Neuron (in vitro differentiated cells): ENCODE measurements around the gene PEMT.

ENCODE experiments used
- H2AFZ ChIP-seq: one replicate; pipeline ENCODE4 v1.6.1; 2013; ENCODE audit warnings: low read depth, mild to moderate bottlenecking, inconsistent platforms, low read length, moderate library complexity
- H3K27me3 ChIP-seq: one replicate; pipeline ENCODE4 v1.6.1; 2013; ENCODE audit warnings: low read length; ENCODE audit not compliant: insufficient read depth
- H3K36me3 ChIP-seq: one replicate; pipeline ENCODE4 v1.6.1; 2013; ENCODE audit warnings: low read length; ENCODE audit not compliant: insufficient read depth
- H3K4me1 ChIP-seq: one replicate; pipeline ENCODE4 v1.6.1; 2013; ENCODE audit warnings: low read length; ENCODE audit not compliant: insufficient read depth
- H3K4me3 ChIP-seq: 2 replicates; pipeline ENCODE4 v1.5.1; 2013; ENCODE audit warnings: mild to moderate bottlenecking, low read length, moderate library complexity
- H3K9me3 ChIP-seq: one replicate; pipeline ENCODE4 v1.6.1; 2013; ENCODE audit warnings: low read length

The PEMT gene

GRCh38 chr17:17561408-17562145, 29.9 kb downstream of the PEMT start:
- H3K27me3 ChIP-seq: no peaks in the 10 kb centered on the region
- no peaks in the 10 kb centered on the region for H3K9me3 ChIP-seq
- no peak overlapping the region for H2AFZ ChIP-seq
- H3K4me3 ChIP-seq: no peak overlapping the region
- no peaks in the 10 kb centered on the region for H3K36me3 ChIP-seq
- no peaks in the 10 kb centered on the region for H3K4me1 ChIP-seq

DNA sequence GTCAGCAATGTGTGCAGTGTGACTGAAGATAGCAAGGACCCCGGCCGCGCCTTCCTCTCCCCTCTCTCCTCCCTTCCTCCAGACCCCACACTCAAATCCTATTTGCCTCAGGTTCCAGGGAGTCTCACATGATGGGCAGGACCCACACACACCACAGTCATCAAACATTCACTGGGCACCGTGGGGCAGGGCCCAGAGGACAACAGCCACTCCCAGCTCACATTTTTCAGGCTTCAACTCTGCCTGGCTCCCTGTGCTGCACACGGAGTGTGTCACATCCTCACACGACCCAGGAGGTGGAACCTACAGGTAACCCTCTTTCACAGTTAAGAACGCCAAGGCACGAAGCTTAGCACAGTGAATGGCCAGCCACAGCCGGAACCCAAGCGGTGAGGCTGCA, 30.5 kb downstream of the PEMT start:
- H3K27me3 ChIP-seq: no peaks in the 10 kb centered on the region
- no peaks in the 10 kb centered on the region for H3K4me1 ChIP-seq
- H2AFZ ChIP-seq: no peak overlapping the region
- H3K9me3 ChIP-seq: no peaks in the 10 kb centered on the region
- H3K4me3 ChIP-seq: no peak overlapping the region
- H3K36me3 ChIP-seq: no peaks in the 10 kb centered on the region

DNA sequence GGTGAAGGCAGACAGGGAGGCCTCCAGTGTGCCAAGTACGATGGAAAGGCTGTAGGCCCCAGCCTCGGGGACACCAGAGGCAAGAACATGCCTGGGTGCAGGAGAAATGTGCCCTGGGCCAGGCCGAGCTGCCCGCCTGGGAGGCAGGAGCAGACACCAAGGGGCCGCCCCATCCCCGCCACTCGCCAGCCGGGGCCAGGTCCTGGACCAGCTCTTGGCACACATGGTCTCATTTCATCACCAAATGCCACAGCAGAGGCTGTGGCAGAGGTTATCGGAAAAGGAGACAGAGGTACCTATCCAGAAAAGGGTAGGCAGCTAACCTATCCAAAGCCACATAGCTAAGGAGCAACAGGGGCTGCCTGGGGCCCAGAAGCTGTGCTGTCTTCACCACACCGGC, 31.3 kb downstream of the PEMT start:
- no peak overlapping the region for H3K4me3 ChIP-seq

GRCh38 chr17:17559164-17559563, 32.3 kb downstream of the PEMT start:
- Histone ChIP-seq H3K27me3 (no peaks in the 10 kb centered on the region), H3K4me3 (no peak overlapping the region), H3K4me1 (no peaks in the 10 kb centered on the region)

More for the DNA sequence above, 31.3 kb downstream of the PEMT start:
- no peaks in the 10 kb centered on the region for H3K4me1 ChIP-seq
- H3K27me3 ChIP-seq: no peaks in the 10 kb centered on the region
- no peaks in the 10 kb centered on the region for H3K9me3 ChIP-seq
- H2AFZ ChIP-seq: no peak overlapping the region
- H3K36me3 ChIP-seq: no peaks in the 10 kb centered on the region

DNA sequence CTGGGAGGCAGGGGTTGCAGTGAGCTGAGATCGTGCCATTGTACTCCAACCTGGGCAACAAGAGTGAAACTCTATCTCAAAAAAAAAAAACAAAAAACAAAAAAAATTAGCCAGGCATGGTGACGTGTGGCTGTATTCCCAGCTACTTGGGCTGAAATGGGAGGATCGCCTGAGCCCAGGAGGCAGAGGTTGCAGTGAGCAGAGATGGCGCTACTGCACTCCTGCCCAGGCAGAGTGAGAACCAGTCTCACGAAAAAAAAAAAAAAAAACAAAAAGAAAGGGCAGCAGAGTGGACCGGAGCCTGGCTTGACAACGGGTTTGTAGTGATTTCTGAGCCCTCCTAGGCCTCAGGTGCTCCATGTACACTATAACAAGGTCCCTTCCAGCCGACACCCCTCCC, 33.1 kb downstream of the PEMT start:
- Histone ChIP-seq H2AFZ (no peak overlapping the region), H3K36me3 (no peaks in the 10 kb centered on the region), H3K4me3 (no peak overlapping the region), H3K4me1 (no peaks in the 10 kb centered on the region), H3K9me3 (no peaks in the 10 kb centered on the region), H3K27me3 (no peaks in the 10 kb centered on the region)

More at GRCh38 chr17:17559164-17559563, 32.3 kb downstream of the PEMT start:
- no peaks in the 10 kb centered on the region for H3K36me3 ChIP-seq
- H2AFZ ChIP-seq: no peak overlapping the region
- H3K9me3 ChIP-seq: no peaks in the 10 kb centered on the region

DNA sequence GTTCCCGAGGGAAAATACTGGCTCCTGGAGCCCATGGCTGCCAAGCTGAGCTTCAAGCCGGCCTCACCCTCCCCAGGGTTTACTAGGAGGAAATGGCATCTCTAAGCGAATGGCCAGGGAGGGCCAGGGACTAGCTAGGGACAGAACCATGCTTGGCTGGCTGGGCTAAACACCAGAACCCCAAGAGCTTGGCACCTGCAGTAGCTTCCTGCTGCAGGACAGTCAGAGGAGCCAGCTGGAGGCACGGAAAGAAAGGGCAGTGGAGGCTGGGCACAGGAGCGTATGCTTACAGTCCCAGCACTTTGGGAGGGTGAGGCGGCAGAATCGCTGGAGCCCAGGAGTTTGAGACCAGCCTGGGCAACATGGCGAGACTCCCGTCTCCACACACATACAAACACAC, 33.7 kb downstream of the PEMT start:
- Histone ChIP-seq H2AFZ (no peak overlapping the region), H3K9me3 (no peaks in the 10 kb centered on the region), H3K27me3 (no peaks in the 10 kb centered on the region), H3K4me1 (no peaks in the 10 kb centered on the region), H3K36me3 (no peaks in the 10 kb centered on the region), H3K4me3 (no peak overlapping the region)

- Histone ChIP-seq H2AFZ (no peak overlapping the region), H3K9me3 (no peaks in the 10 kb centered on the region), H3K4me1 (no peaks in the 10 kb centered on the region), H3K36me3 (no peaks in the 10 kb centered on the region), H3K27me3 (no peaks in the 10 kb centered on the region), H3K4me3 (no peak overlapping the region)
Observed at GRCh38 chr17:17556671-17557070, 34.8 kb downstream of the PEMT start.

GRCh38 chr17:17555906-17556305, 35.6 kb downstream of the PEMT start:
- Histone ChIP-seq H3K4me1 (peaks cover 6% of the 10 kb centered on the region), H2AFZ (no peak overlapping the region), H3K9me3 (no peaks in the 10 kb centered on the region), H3K27me3 (no peaks in the 10 kb centered on the region), H3K36me3 (no peaks in the 10 kb centered on the region), H3K4me3 (no peak overlapping the region)

- no peak overlapping the region for H3K4me3 ChIP-seq
- no peak overlapping the region for H2AFZ ChIP-seq
- H3K4me1 ChIP-seq: peaks cover 6% of the 10 kb centered on the region
- no peaks in the 10 kb centered on the region for H3K9me3 ChIP-seq
- no peaks in the 10 kb centered on the region for H3K36me3 ChIP-seq
- H3K27me3 ChIP-seq: no peaks in the 10 kb centered on the region
Observed at GRCh38 chr17:17555151-17555550, 36.4 kb downstream of the PEMT start.

DNA sequence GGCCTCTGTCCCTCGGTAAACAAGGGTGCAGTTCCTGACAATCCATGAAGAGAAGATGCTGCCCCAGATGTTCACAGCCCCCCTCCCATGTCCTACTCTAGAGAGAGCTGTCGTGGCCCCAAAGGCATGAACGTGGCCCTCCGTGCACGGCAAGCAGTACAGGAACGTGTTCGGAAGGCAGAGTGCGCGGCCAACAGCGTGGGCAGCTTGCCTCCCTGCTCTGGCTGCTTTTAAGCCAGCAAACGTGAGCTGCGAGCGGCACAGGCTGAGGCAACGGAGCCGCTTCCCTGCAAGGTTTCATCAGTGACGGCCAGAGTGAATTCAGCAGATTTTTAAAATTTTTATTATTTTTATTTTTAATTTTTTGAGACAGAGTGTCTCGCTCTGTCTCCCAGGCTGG, 37.2 kb downstream of the PEMT start:
- Histone ChIP-seq H3K36me3 (no peaks in the 10 kb centered on the region), H3K27me3 (no peaks in the 10 kb centered on the region), H3K4me1 (peaks cover 6% of the 10 kb centered on the region)

DNA sequence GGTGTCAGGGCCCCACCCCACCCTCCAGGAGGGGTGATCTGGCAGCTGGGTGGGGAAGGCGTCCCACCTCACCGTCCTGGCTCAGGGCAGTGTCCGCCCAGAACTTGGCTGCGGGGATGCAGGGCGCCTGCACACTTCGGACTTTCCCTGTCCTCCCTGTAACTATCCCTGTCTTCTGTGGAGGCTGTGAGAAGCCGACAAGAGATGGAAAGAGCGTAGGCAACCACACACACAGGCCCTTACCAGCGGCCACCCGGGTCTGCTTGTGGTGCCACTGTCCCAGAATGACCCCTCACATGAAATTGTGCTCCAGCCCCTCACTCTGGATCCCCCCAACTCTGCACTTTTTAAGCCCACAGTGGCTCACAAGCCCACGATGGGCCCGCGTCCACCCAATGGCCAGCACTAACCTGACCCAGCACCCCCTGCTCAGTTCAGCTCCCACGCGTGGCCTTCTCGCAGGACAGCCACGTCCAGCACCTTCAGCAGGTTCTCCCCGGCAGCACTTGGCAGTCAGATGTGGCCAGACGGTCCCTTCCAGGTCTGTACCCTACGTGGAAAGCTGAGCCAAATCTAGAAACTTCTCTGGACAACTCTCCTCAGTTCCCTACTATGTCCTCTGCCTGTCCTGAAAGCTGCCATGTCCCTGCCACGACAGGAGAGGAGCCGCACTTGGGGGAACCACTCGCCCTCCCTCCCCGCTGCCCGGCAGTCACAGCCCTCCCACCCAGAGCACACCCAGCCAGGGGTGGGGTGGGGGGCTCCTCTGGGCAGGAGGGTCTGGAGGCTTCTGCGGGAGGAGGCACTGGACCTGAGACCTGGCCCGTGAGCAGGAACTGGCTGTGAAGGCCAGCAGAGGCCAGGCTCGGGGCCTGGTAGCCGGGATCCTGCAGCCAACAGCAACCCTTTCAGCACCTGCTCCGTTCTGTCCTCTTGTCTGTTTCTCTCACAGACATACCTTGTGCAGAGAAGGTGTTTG, 38.0 kb downstream of the PEMT start:
- no peaks in the 10 kb centered on the region for H3K36me3 ChIP-seq
- H3K27me3 ChIP-seq: no peaks in the 10 kb centered on the region
- no peak overlapping the region for H2AFZ ChIP-seq
- no peak overlapping the region for H3K4me3 ChIP-seq
- H3K9me3 ChIP-seq: no peaks in the 10 kb centered on the region
- peaks cover 6% of the 10 kb centered on the region for H3K4me1 ChIP-seq

More for the DNA sequence above, 37.2 kb downstream of the PEMT start:
- Histone ChIP-seq H3K9me3 (no peaks in the 10 kb centered on the region), H2AFZ (no peak overlapping the region), H3K4me3 (no peak overlapping the region)

GRCh38 chr17:17552351-17553216, 38.9 kb downstream of the PEMT start:
- Histone ChIP-seq H3K27me3 (no peaks in the 10 kb centered on the region), H3K9me3 (no peaks in the 10 kb centered on the region), H3K4me3 (no peak overlapping the region), H3K4me1 (peaks cover 6% of the 10 kb centered on the region), H3K36me3 (no peaks in the 10 kb centered on the region), H2AFZ (no peak overlapping the region)
